OCI-LY1 (cell line): ENCODE data around the gene KLHDC10.

ENCODE experiments used
- H2AFZ ChIP-seq: fragments of 200-600 bp; sonication (generic), shearing (Covaris generic); 2 replicates; pipeline ENCODE4 v1.6.0; 2014; ENCODE audit warnings: antibody characterized with exemption, mild to moderate bottlenecking, low read length
- H3F3A ChIP-seq: fragments of 200-600 bp; sonication (generic), shearing (Covaris generic); 2 replicates; pipeline ENCODE4 v1.6.0; 2014; ENCODE audit warnings: mild to moderate bottlenecking, antibody characterized with exemption, low read length, moderate library complexity; ENCODE audit not compliant: insufficient read depth
- H3K27ac ChIP-seq: fragments of 200-600 bp; sonication (generic); 2 replicates; pipeline ENCODE4 v1.5.1; 2014; ENCODE audit warnings: low read length, mixed run types, mild to moderate bottlenecking, low read depth; ENCODE audit not compliant: poor library complexity, severe bottlenecking
- H3K27me3 ChIP-seq: fragments of 200-600 bp; sonication (generic); 2 replicates; pipeline ENCODE4 v1.6.0; 2014; ENCODE audit warnings: antibody characterized with exemption, mild to moderate bottlenecking, low read length, moderate library complexity; ENCODE audit not compliant: insufficient read depth
- H3K36me3 ChIP-seq: fragments of 200-600 bp; sonication (generic); 2 replicates; pipeline ENCODE4 v1.6.1; 2014; ENCODE audit warnings: mild to moderate bottlenecking, antibody characterized with exemption, low read length, moderate library complexity, mixed read lengths; ENCODE audit not compliant: insufficient read depth
- H3K4me1 ChIP-seq: fragments of 200-600 bp; sonication (generic); 2 replicates; pipeline ENCODE4 v1.5.1; 2014; ENCODE audit warnings: mild to moderate bottlenecking, low read length, moderate library complexity; ENCODE audit not compliant: insufficient read depth, severe bottlenecking
- H3K4me2 ChIP-seq: fragments of 200-600 bp; sonication (generic), shearing (Covaris generic); 2 replicates; pipeline ENCODE4 v1.6.1; 2014; ENCODE audit warnings: low read length
- H3K4me3 ChIP-seq: fragments of 200-600 bp; sonication (generic); 2 replicates; pipeline ENCODE4 v1.5.1; 2014; ENCODE audit warnings: low read length, low read depth, mild to moderate bottlenecking, mixed read lengths; ENCODE audit not compliant: poor library complexity, severe bottlenecking
- H3K79me2 ChIP-seq: fragments of 200-600 bp; shearing (Covaris generic); 2 replicates; pipeline ENCODE4 v1.6.1; 2016; ENCODE audit warnings: mixed run types, low read length, mixed read lengths; ENCODE audit not compliant: insufficient read depth
- H3K9ac ChIP-seq: fragments of 200-600 bp; sonication (generic), shearing (Covaris generic); 2 replicates; pipeline ENCODE4 v1.6.1; 2014; ENCODE audit warnings: mild to moderate bottlenecking, low read length, mixed read lengths
- H3K9me2 ChIP-seq: fragments of 200-600 bp; sonication (generic), shearing (Covaris generic); 2 replicates; pipeline ENCODE4 v1.6.1; 2014; ENCODE audit warnings: low read depth, mild to moderate bottlenecking, low read length, mixed read lengths
- H3K9me3 ChIP-seq: fragments of 200-600 bp; shearing (Covaris generic); 2 replicates; pipeline ENCODE4 v1.6.1; 2014; ENCODE audit warnings: low read length, mixed read lengths
- H4K20me1 ChIP-seq: fragments of 200-600 bp; sonication (generic), shearing (Covaris generic); 2 replicates; pipeline ENCODE4 v1.6.0; 2016; ENCODE audit warnings: mild to moderate bottlenecking, low read length; ENCODE audit not compliant: insufficient read depth
- EZH2 ChIP-seq: fragments of 200-600 bp; sonication (generic), shearing (Covaris generic); IDR thresholded peaks from 2 replicates; pipeline ENCODE4 v1.8.0; 2017; ENCODE audit warnings: borderline replicate concordance, mixed run types, mild to moderate bottlenecking, antibody characterized with exemption, low read length, moderate library complexity, mixed read lengths
- TF ChIP-seq, protein P1 (sequence below): fragments of 200-600 bp; sonication (generic), shearing (Covaris generic); IDR thresholded peaks from 2 replicates; pipeline ENCODE4 v1.5.1; 2017; ENCODE audit warnings: mild to moderate bottlenecking, antibody characterized with exemption, low read length, moderate library complexity, mixed read lengths

KLHDC10 gene

GRCh38 chr7:130178251-130178650 is 107.9 kb downstream of the KLHDC10 start:
- TF ChIP-seq EZH2: no peak
- TF ChIP-seq, protein P1, sequence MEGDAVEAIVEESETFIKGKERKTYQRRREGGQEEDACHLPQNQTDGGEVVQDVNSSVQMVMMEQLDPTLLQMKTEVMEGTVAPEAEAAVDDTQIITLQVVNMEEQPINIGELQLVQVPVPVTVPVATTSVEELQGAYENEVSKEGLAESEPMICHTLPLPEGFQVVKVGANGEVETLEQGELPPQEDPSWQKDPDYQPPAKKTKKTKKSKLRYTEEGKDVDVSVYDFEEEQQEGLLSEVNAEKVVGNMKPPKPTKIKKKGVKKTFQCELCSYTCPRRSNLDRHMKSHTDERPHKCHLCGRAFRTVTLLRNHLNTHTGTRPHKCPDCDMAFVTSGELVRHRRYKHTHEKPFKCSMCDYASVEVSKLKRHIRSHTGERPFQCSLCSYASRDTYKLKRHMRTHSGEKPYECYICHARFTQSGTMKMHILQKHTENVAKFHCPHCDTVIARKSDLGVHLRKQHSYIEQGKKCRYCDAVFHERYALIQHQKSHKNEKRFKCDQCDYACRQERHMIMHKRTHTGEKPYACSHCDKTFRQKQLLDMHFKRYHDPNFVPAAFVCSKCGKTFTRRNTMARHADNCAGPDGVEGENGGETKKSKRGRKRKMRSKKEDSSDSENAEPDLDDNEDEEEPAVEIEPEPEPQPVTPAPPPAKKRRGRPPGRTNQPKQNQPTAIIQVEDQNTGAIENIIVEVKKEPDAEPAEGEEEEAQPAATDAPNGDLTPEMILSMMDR: no peak

GRCh38 chr7:130179631-130180030 is 109.3 kb downstream of the KLHDC10 start:
- Histone ChIP-seq H3K27me3 (no peaks in the 10 kb centered on the region), H3K4me2 (no peak overlapping the region), H3K9me3 (no peaks in the 10 kb centered on the region), H3K36me3 (peaks cover 86% of the 10 kb centered on the region), H4K20me1 (no peaks in the 10 kb centered on the region), H3K4me3 (no peak overlapping the region), H3K27ac (no peak overlapping the region), H3K4me1 (no peaks in the 10 kb centered on the region), H3F3A (no peaks in the 10 kb centered on the region), H3K79me2 (no peaks in the 10 kb centered on the region), H3K9ac (no peak overlapping the region), H2AFZ (no peak overlapping the region), H3K9me2 (no peaks in the 10 kb centered on the region)
- TF ChIP-seq, protein P1: no peak
- no peak for TF ChIP-seq EZH2

More at GRCh38 chr7:130178251-130178650, 107.9 kb downstream of the KLHDC10 start:
- no peak overlapping the region for H3K4me2 ChIP-seq
- H2AFZ ChIP-seq: no peak overlapping the region
- H3K36me3 ChIP-seq: peaks cover 86% of the 10 kb centered on the region
- no peaks in the 10 kb centered on the region for H4K20me1 ChIP-seq
- no peaks in the 10 kb centered on the region for H3K4me1 ChIP-seq
- H3K4me3 ChIP-seq: no peak overlapping the region
- no peaks in the 10 kb centered on the region for H3K79me2 ChIP-seq
- H3F3A ChIP-seq: no peaks in the 10 kb centered on the region
- no peak overlapping the region for H3K9ac ChIP-seq
- H3K9me2 ChIP-seq: no peaks in the 10 kb centered on the region
- no peak overlapping the region for H3K27ac ChIP-seq
- no peaks in the 10 kb centered on the region for H3K27me3 ChIP-seq
- H3K9me3 ChIP-seq: no peaks in the 10 kb centered on the region

DNA sequence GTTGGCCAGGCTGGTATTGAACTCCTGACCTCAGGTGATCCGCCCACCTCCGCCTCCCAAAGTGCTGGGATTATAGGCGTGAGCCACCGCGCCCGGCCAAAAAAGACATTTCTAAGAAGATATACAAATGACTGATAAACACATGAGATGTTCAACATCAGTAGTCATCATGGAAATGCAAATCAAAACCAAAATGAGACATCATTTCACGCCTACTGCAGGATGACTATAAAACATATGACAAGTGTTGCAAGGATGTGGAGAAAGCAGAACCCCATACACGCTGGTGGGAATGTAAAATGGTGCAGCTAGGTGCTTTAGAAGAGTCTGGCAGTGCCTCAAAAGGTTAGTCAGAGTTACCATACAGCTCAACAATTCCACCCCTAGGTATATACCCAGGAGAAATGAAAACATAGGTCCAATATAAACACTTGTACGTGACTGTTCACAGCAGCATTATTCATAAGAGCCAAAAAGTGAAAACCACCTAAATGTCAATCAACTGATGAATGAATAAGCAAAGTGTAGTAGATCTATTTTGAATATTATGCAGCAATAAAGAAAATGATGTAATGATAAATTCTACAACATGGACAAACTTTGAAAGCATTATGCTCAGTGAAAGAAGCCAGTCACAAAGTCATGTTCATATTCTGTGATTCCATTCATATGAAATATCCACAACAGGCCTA is 110.4 kb downstream of the KLHDC10 start:
- no peaks in the 10 kb centered on the region for H3F3A ChIP-seq
- no peak overlapping the region for H3K4me3 ChIP-seq
- no peaks in the 10 kb centered on the region for H4K20me1 ChIP-seq
- H3K9ac ChIP-seq: no peak overlapping the region
- H3K4me2 ChIP-seq: no peak overlapping the region
- TF ChIP-seq EZH2: no peak
- TF ChIP-seq, protein P1: no peak
- H3K9me3 ChIP-seq: no peaks in the 10 kb centered on the region
- no peaks in the 10 kb centered on the region for H3K27me3 ChIP-seq
- no peak overlapping the region for H3K27ac ChIP-seq
- H3K9me2 ChIP-seq: no peaks in the 10 kb centered on the region
- H3K36me3 ChIP-seq: peaks cover 85% of the 10 kb centered on the region
- H3K79me2 ChIP-seq: no peaks in the 10 kb centered on the region
- H2AFZ ChIP-seq: no peak overlapping the region
- no peaks in the 10 kb centered on the region for H3K4me1 ChIP-seq
